PC-3 (cell line): ENCODE data around the gene CORO2B. TPM values are rescaled to one million over a fixed set of nuclear protein-coding genes. Genes with fewer than 3 reads are reported as not detected.

Experiments
- ATAC-seq: fragments of 200-7000 bp; cut with Tn5 transposase; 2 replicates; pipeline ENCODE4 v1.9.1; 2020; ENCODE audit warnings: mild to moderate bottlenecking, moderate library complexity
- BruUV-seq: library from RNA; stranded (reverse); fragments of 400-500 nt; replicated peaks from 2 replicates; lab custom pipeline; 2021; lab: Mats Ljungman, UMichigan
- CTCF ChIA-PET: fragments of 300-600 bp; sonication (Branson Sonifier 250); formaldehyde crosslinking; loops from one replicate; lab custom pipeline; 2022; ENCODE audit warnings: antibody characterized with exemption; lab: Charles Lee
- POLR2A ChIA-PET: fragments of 300-600 bp; sonication (Branson Sonifier 250); formaldehyde crosslinking; loops from one replicate; lab custom pipeline; 2022; ENCODE audit warnings: antibody characterized with exemption; ENCODE audit not compliant: unreplicated experiment; lab: Charles Lee
- DNase-seq: peaks from one replicate; pipeline ENCODE4 v3.0.0-alpha.2; 2015
- H2AFZ ChIP-seq: fragments of 300-600 bp; sonication (generic); 2 replicates; pipeline ENCODE4 v1.6.0; 2016; ENCODE audit warnings: antibody characterized with exemption, low read length
- H3F3A ChIP-seq: fragments of 300-600 bp; sonication (generic); one replicate; pipeline ENCODE4 v1.6.0; 2017; ENCODE audit warnings: antibody characterized with exemption, low read length, control low read depth, mild to moderate bottlenecking; ENCODE audit not compliant: unreplicated experiment
- H3K27ac ChIP-seq: fragments of 300-600 bp; sonication (generic); 2 replicates; pipeline ENCODE4 v1.5.1; 2016; ENCODE audit warnings: mild to moderate bottlenecking, low read length
- H3K27me3 ChIP-seq: fragments of 300-600 bp; sonication (generic); 2 replicates; pipeline ENCODE4 v1.6.1; 2016; ENCODE audit warnings: low read length, mixed read lengths
- H3K36me3 ChIP-seq: fragments of 300-600 bp; sonication (generic); 2 replicates; pipeline ENCODE4 v1.6.1; 2016; ENCODE audit warnings: low read depth, mixed run types, low read length, mixed read lengths
- H3K4me1 ChIP-seq: fragments of 300-600 bp; sonication (generic); 2 replicates; pipeline ENCODE4 v1.5.1; 2016; ENCODE audit warnings: low read length; ENCODE audit not compliant: insufficient read depth
- H3K4me2 ChIP-seq: fragments of 300-600 bp; sonication (generic); 2 replicates; pipeline ENCODE4 v1.6.0; 2016; ENCODE audit warnings: low read length
- H3K4me3 ChIP-seq: fragments of 300-600 bp; sonication (generic); 2 replicates; pipeline ENCODE4 v1.5.1; 2016; ENCODE audit warnings: mild to moderate bottlenecking, low read length, mixed read lengths
- H3K79me2 ChIP-seq: fragments of 300-600 bp; sonication (generic); 2 replicates; pipeline ENCODE4 v1.6.1; 2017; ENCODE audit warnings: low read length, mixed read lengths
- H3K9ac ChIP-seq: fragments of 300-600 bp; sonication (generic); 2 replicates; pipeline ENCODE4 v1.6.0; 2016; ENCODE audit warnings: mild to moderate bottlenecking, low read length
- H3K9me2 ChIP-seq: fragments of 300-600 bp; sonication (generic); replicated peaks from 2 replicates; pipeline ENCODE4 v1.6.1; 2016; ENCODE audit warnings: mixed run types, low read length, mixed read lengths
- H3K9me3 ChIP-seq: fragments of 300-600 bp; sonication (generic); 2 replicates; pipeline ENCODE4 v1.6.1; 2016; ENCODE audit warnings: low read length, mixed read lengths
- H4K20me1 ChIP-seq: fragments of 300-600 bp; sonication (generic); 2 replicates; pipeline ENCODE4 v1.6.1; 2016; ENCODE audit warnings: low read length, mixed read lengths
- CTCF ChIP-seq: fragments of 300-600 bp; sonication (generic); conservative IDR thresholded peaks from 2 replicates; pipeline ENCODE4 v1.5.1; 2017; ENCODE audit warnings: antibody characterized with exemption, low read depth, mild to moderate bottlenecking, low read length
- EZH2 ChIP-seq: fragments of 300-600 bp; sonication (generic); IDR thresholded peaks from one replicate; pipeline ENCODE4 v1.6.1; 2017; ENCODE audit warnings: antibody characterized with exemption, mild to moderate bottlenecking, low read length; ENCODE audit not compliant: unreplicated experiment
- EZH2phosphoT487 ChIP-seq: fragments of 300-600 bp; sonication (generic); IDR thresholded peaks from 2 replicates; pipeline ENCODE4 v1.6.1; 2018; ENCODE audit warnings: mild to moderate bottlenecking, antibody characterized with exemption, low read length, borderline replicate concordance
- intact Hi-C: fragments of 100-400 bp; cut with micrococcal nuclease; formaldehyde crosslinking; loops from 2 replicates; pipeline ENCODE4 v1.9.0; 2023
- total RNA-seq: library from RNA; depleted of rRNA; stranded (reverse); fragments of >200 nt; gene quantifications from 2 replicates; pipeline ENCODE4 v1.2.3, GENCODE V29; 2014

Gene CORO2B
- total RNA-seq, 1 experiment from 2014 or later: 0.66 TPM

DNA sequence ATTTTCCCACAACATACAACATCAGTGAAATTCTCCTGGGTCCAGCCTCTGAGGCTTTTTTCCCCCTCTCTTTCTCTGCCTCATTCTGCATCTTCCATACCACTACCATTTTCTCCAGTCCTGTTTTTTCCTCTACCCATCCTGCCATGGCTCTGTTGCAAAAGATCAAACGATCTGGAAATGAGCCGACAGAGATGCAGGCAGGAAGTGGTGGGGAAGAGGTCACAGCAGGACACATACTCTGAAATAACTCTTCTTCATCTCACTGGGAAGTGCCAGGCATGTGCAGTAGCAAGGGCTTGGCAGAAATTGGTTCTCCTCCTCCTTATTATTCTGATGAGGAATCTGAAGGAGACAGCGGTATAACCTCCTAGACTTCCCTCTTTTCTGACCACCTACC lies 114.3 kb downstream of the CORO2B start:
- no peaks in the 10 kb centered on the region for H3K9me3 ChIP-seq
- CTCF ChIA-PET: no interaction called here
- no TSS peak for BruUV-seq
- no peaks in the 10 kb centered on the region for H3K27me3 ChIP-seq
- POLR2A ChIA-PET: no interaction called here
- H3K9ac ChIP-seq: no peak overlapping the region
- H3K79me2 ChIP-seq: no peaks in the 10 kb centered on the region
- H3K4me1 ChIP-seq: no peaks in the 10 kb centered on the region
- no peaks in the 10 kb centered on the region for H3F3A ChIP-seq
- H4K20me1 ChIP-seq: no peaks in the 10 kb centered on the region
- DNase-seq: no peak
- ATAC-seq: no peak
- H3K4me2 ChIP-seq: no peak overlapping the region
- H2AFZ ChIP-seq: no peak overlapping the region
- no peaks in the 10 kb centered on the region for H3K36me3 ChIP-seq
- no peak overlapping the region for H3K27ac ChIP-seq
- no peak overlapping the region for H3K4me3 ChIP-seq
- no peaks in the 10 kb centered on the region for H3K9me2 ChIP-seq
- intact Hi-C loops: no loop called here
- no peak for TF ChIP-seq EZH2
- no peak for TF ChIP-seq EZH2phosphoT487
- no peak for TF ChIP-seq CTCF

- CTCF ChIA-PET: interaction anchor here (0.6 kb wide), 1 partner anchor 20 kb away, joined by 4 read pairs; no protein-coding TSS in a partner anchor
- Histone ChIP-seq H3K4me2 (no peak overlapping the region), H3K9ac (no peak overlapping the region), H4K20me1 (no peaks in the 10 kb centered on the region), H3K36me3 (no peaks in the 10 kb centered on the region), H3K4me3 (no peak overlapping the region), H3K79me2 (no peaks in the 10 kb centered on the region), H3K4me1 (no peaks in the 10 kb centered on the region), H2AFZ (no peak overlapping the region), H3K9me2 (no peaks in the 10 kb centered on the region), H3K9me3 (no peaks in the 10 kb centered on the region), H3F3A (no peaks in the 10 kb centered on the region), H3K27ac (no peak overlapping the region), H3K27me3 (no peaks in the 10 kb centered on the region)
- POLR2A ChIA-PET: no interaction called here
- intact Hi-C loops: no loop called here
- DNase-seq (no peak), ATAC-seq (no peak)
- BruUV-seq: no TSS peak
- TF ChIP-seq CTCF: no peak
- no peak for TF ChIP-seq EZH2phosphoT487
- TF ChIP-seq EZH2: no peak
These were observed 115.3 kb downstream of the CORO2B start for GRCh38 chr15:68694111-68694510.

DNA sequence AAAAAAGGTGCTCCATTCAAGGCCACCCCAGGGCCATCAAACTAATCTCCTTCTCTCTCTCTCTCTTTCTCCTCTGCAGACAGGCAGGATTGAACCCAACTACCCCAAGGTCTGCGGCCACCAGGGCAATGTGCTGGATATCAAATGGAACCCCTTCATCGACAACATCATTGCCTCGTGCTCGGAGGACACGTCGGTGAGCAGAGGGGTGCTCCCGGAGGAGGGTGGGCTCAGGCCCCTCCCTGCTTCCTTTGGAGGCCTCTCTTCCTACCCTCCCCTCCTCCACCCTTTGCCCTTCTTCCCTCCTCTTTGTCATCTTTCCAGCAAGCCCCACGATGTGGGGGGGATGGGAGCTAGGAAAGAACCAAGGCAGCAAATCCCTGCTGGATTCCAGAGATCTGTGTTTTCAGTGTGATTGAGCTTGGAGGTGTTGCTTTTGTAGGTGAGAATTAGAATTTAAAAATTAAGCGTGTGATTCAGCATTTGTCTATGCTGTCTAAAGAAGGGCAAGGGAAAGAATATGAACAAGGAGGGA lies 116.3 kb downstream of the CORO2B start:
- CTCF ChIA-PET: no interaction called here
- no peaks in the 10 kb centered on the region for H3K79me2 ChIP-seq
- BruUV-seq: no TSS peak
- no peaks in the 10 kb centered on the region for H3K9me3 ChIP-seq
- no peaks in the 10 kb centered on the region for H3K4me1 ChIP-seq
- TF ChIP-seq EZH2: no peak
- no peak for TF ChIP-seq CTCF
- no peak for TF ChIP-seq EZH2phosphoT487
- H3K4me2 ChIP-seq: no peak overlapping the region
- intact Hi-C loops: no loop called here
- no peaks in the 10 kb centered on the region for H3K9me2 ChIP-seq
- H3K9ac ChIP-seq: no peak overlapping the region
- no peaks in the 10 kb centered on the region for H3F3A ChIP-seq
- no peak overlapping the region for H3K27ac ChIP-seq
- no peaks in the 10 kb centered on the region for H4K20me1 ChIP-seq
- H2AFZ ChIP-seq: no peak overlapping the region
- H3K27me3 ChIP-seq: no peaks in the 10 kb centered on the region
- ATAC-seq (no peak), DNase-seq (no peak)
- no peaks in the 10 kb centered on the region for H3K36me3 ChIP-seq
- POLR2A ChIA-PET: no interaction called here
- H3K4me3 ChIP-seq: no peak overlapping the region
